HG03520 (cell line): ENCODE results near the gene C6orf15.

Experiments used
- ATAC-seq: cut with Tn5 transposase; IDR thresholded peaks from one replicate; pipeline ENCODE4 v1.9.1; 2021; ENCODE audit warnings: mild to moderate bottlenecking, moderate library complexity; ENCODE audit not compliant: unreplicated experiment

Gene C6orf15

GRCh38 chr6:31112478-31112877 is at the start of gene C6orf15:
Gene C6orf15, minus strand, starts transcription at chr6:31112575. Its CDS starts 20 bp downstream, at chr6:31112555.
- ATAC-seq: no peak

GRCh38 chr6:31161216-31162126 is 49.1 kb upstream of the C6orf15 start:
- no peak for ATAC-seq

- no peak for ATAC-seq
Measured at GRCh38 chr6:31158863-31159855, 46.8 kb upstream of the C6orf15 start.

DNA sequence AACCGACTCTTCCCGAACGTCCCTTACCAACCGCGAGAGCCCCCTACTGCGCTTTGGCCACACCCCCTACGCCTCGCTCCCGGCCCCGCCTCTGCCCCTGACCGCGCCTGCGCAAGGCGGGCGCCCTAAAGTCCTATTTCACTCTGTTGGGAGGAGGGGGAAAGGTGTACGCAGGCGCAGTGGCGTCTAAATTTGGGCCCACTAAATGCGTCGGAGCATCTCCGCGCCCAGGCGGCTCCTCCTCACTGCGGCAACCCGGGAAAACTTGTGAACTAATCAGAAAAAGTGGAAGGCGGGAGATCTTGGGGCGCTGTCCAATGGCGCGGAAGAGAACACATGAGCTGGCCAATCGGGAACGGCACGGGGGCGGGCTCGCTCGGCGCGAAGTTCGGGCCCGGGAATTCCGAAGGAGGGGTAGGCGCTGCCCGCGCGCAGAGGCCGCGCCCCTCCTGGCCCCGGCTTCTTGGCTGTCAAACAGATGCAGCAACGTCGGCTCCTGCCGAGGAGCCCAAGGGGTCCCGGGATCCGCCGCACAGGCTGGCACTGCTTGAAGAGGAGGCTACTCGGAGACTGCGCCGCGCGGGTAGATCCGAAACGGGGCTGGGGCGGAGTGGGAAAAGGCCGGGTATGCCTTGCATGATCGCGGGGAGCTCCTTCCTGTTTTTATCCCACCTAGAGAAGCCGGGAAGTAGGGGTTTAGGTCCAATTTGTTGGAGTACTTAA is 45.9 kb upstream of the C6orf15 start, which contains the start of gene TCF19:
Gene TCF19 (plus strand): TSS at position 450 of the 723 bp plus-strand sequence. CDS start 881 bp downstream, outside the sequence.
- ATAC-seq: peak; percentile 87

DNA sequence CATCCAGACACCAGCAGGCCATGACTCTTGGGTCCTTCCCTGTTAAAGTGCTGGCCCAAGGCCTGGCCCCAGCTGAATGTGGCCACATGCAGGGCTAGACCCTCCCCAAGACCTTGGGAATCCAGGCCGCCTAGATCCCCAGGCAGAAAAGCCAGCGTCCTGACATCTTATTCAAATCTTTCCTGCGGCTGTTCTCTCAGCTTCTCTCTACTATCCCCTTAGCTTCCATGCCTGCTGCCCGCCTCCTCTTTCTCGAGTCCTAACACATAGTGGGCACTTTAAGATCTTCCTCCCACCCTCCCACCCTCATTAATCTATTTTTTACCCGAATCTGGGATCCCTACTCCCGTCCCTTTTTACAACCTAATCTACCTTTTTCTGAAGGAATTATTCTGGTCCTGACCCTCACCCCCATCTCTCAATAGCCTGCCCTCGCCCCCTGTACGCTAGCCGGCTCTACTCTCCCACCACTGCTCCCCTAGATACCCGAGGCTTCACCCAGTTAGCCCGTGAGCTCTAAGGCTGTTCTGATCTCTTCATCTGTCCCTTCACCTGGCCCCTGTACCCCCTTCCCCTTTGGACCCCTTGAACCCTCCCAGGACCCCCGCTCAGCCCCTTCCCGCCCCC is 45.3 kb upstream of the C6orf15 start, which contains the start of gene CCHCR1:
Gene CCHCR1 (minus strand): TSS at position 290 of the 627 bp plus-strand sequence. CDS start 202 bp downstream, at position 88.
- ATAC-seq: peak; percentile 3

DNA sequence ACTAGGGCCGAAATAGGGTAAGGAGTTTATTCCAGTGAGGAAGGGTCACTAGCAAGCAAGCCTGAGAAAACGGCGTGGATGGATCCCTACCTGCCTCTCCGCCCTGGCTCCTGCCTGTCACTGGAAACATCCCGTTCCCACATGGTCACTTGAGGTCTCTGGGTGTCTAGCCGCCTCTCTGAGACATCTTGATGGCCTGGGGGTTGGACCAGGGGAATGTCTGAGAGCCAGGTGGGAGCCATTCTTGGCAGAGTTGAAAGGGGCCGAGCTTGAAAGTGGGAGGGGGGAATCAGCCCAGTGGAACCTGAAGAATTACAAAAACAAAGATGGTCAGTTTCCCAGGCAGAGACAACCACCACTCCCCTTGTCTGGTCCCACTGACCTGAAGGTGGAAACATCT is 44.3 kb upstream of the C6orf15 start:
- no peak for ATAC-seq

- ATAC-seq: no peak
Measured at GRCh38 chr6:31154436-31154835, 42.1 kb upstream of the C6orf15 start.

GRCh38 chr6:31152781-31153180 is 40.4 kb upstream of the C6orf15 start:
- ATAC-seq: no peak

GRCh38 chr6:31149827-31150447 is 37.6 kb upstream of the C6orf15 start:
- no peak for ATAC-seq

GRCh38 chr6:31145386-31145785 is 33.0 kb upstream of the C6orf15 start:
- no peak for ATAC-seq

GRCh38 chr6:31144970-31145340 is 32.6 kb upstream of the C6orf15 start:
- ATAC-seq: no peak

GRCh38 chr6:31144296-31144969 is 32.1 kb upstream of the C6orf15 start:
- no peak for ATAC-seq

DNA sequence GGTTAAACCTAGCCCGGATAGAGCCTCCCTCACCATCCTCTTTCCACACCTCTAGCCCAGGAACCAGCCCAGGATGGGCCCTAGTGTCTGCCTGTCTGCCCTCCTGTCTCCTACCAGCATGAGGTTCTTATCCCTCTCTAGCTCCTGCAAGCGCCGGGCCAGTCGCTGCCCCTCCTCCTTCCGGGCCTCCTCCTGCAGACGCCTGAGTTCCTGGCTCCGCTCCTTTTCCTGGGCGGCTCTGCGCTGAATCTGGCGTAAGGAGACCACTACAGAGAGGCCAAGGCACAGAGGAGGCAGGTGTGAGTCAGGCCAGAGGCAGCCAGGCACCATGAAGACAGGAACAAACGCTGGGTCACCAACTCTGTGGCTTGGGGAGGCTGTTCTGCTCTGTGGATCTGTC is 30.8 kb upstream of the C6orf15 start:
- no peak for ATAC-seq

DNA sequence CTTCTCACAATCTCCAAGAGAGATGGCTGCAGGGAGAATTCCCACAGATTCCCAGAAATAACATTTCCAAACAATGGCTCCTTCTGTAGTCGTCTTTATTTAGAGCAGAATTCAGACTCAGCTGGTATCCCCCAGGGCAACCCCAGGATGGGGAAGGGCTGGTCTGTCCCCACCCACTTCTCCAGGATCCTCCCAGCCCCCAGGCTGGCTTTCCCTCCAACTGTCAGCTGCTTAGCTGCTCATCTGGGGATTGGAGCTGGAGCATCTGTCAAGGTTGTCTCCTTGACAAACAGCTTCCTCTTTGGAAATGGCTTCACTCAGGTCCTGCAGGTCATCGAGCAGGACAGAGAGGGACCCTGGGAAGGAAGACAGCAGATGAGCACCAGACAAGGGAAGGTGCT is 30.0 kb upstream of the C6orf15 start:
- no peak for ATAC-seq

GRCh38 chr6:31140643-31141042 is 28.3 kb upstream of the C6orf15 start:
- ATAC-seq: no peak

- ATAC-seq: no peak
Measured at GRCh38 chr6:31139599-31139998, 27.2 kb upstream of the C6orf15 start.

- ATAC-seq: no peak
Measured at GRCh38 chr6:31138982-31139381, 26.6 kb upstream of the C6orf15 start, which contains the start of gene PSORS1C2. Gene PSORS1C2, minus strand, starts transcription at chr6:31139066. Its CDS starts 40 bp downstream, at chr6:31139026.

DNA sequence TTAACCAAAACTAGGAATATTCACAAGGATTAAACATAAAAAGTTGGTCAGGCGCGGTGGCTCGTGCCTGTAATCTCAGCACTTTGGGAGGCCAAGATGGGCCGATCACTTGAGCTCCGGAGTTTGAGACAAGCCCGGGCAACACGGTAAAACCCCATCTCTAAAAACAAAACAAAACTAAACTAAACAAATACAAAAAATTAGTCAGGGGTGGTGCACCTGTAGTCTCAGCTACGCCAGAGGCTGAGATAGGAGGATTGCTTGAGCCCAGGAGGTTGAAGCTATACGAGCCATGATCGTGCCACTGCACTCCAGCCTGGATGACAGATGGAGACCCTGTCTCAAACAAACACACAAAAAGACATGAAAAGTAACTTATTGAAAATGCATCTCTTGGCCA is 23.3 kb upstream of the C6orf15 start:
- ATAC-seq: no peak

- ATAC-seq: no peak
Measured at GRCh38 chr6:31132806-31133205, 20.4 kb upstream of the C6orf15 start.
